HCT116 (cell line): Measurements from ENCODE around the gene ACTR1A. TPM values are rescaled to one million over a fixed set of nuclear protein-coding genes. Genes with fewer than 3 reads are reported as not detected.

ENCODE experiments used
- ATAC-seq: fragments of 200-7000 bp; cut with Tn5 transposase; 2 replicates; pipeline ENCODE4 v1.9.1; 2020; ENCODE audit warnings: mild to moderate bottlenecking, moderate library complexity
- BruUV-seq: library from RNA; stranded (reverse); fragments of 400-500 nt; replicated peaks from 2 replicates; lab custom pipeline; 2021; lab: Mats Ljungman, UMichigan
- CTCF ChIA-PET: fragments of 300-600 bp; sonication (Branson Sonifier 250); formaldehyde crosslinking; loops from one replicate; lab custom pipeline; 2021; ENCODE audit warnings: antibody characterized with exemption; lab: Charles Lee
- POLR2A ChIA-PET: fragments of 300-600, 350-600 bp; sonication (Branson Sonifier 250); formaldehyde crosslinking; loops from one replicate; lab custom pipeline; 2021; ENCODE audit warnings: antibody characterized with exemption; lab: Charles Lee
- RAD21 ChIA-PET, 2 experiments: fragments of 300-600 bp; sonication (Branson Sonifier 250); formaldehyde crosslinking; loops; one replicate each; lab custom pipeline; 2023; ENCODE audit warnings: low total read pairs in 2 of 2; ENCODE audit not compliant: uncharacterized antibody in 2 of 2, unreplicated experiment in 2 of 2, low non-redundant PET in 1 of 2; lab: Charles Lee
- DNase-seq: peaks from one replicate; pipeline ENCODE4 v3.0.0-alpha.2; 2010; ENCODE audit warnings: low read depth, low spot score
- H2AFZ ChIP-seq: fragments of 200-600 bp; shearing (Covaris generic), sonication (generic); 2 replicates; pipeline ENCODE4 v1.6.1; 2017; ENCODE audit warnings: low read depth, mixed run types, mixed read lengths, antibody characterized with exemption, low read length; ENCODE audit not compliant: poor library complexity, severe bottlenecking
- H3K27ac ChIP-seq: 2 replicates; pipeline ENCODE4 v1.5.1; 2012; ENCODE audit warnings: low read depth, low read length
- H3K27me3 ChIP-seq: fragments of 200-600 bp; sonication (generic); 2 replicates; pipeline ENCODE4 v1.6.1; 2016; ENCODE audit warnings: mixed run types, low read length, mixed read lengths; ENCODE audit not compliant: insufficient read depth
- H3K36me3 ChIP-seq, 2 experiments: fragments of 200-500 bp in 1 of 2; fragments of 200-600 bp in 1 of 2; sonication (Bioruptor generic) in 1 of 2; sonication (generic) in 1 of 2; 2 replicates each; pipeline versions ENCODE4 v1.5.1 to v1.6.1; 2014 to 2016; ENCODE audit warnings: low read length in 2 of 2, inconsistent platforms in 1 of 2, mixed read lengths in 1 of 2, mixed run types in 1 of 2; ENCODE audit not compliant: insufficient read depth in 2 of 2, control insufficient read depth in 1 of 2
- H3K4me1 ChIP-seq, 2 experiments: fragments of 200-600 bp in 1 of 2; sonication (generic) in 1 of 2; 2 replicates each; pipeline versions ENCODE4 v1.5.1 to v1.6.1; 2012 to 2017; ENCODE audit warnings: low read length in 2 of 2, inconsistent platforms in 1 of 2, mild to moderate bottlenecking in 1 of 2, mixed read lengths in 1 of 2, mixed run types in 1 of 2, moderate library complexity in 1 of 2; ENCODE audit not compliant: insufficient read depth in 2 of 2, control insufficient read depth in 1 of 2
- H3K4me2 ChIP-seq: fragments of 200-600 bp; sonication (generic); 2 replicates; pipeline ENCODE4 v1.6.1; 2017; ENCODE audit warnings: mixed run types, low read length, mixed read lengths
- H3K4me3 ChIP-seq, 2 experiments: fragments of 200-600 bp in 1 of 2; sonication (generic) in 1 of 2; replicated peaks in 1 of 2; 2 replicates each; pipeline ENCODE4 v1.5.1; 2011 to 2016; ENCODE audit warnings: low read length in 2 of 2, control low read depth in 1 of 2, low read depth in 1 of 2, mild to moderate bottlenecking in 1 of 2, mixed read lengths in 1 of 2, mixed run types in 1 of 2
- H3K79me2 ChIP-seq: fragments of 200-600 bp; sonication (generic); 2 replicates; pipeline ENCODE4 v1.6.1; 2017; ENCODE audit warnings: mild to moderate bottlenecking, mixed run types, low read length, moderate library complexity, mixed read lengths; ENCODE audit not compliant: insufficient read depth
- H3K9ac ChIP-seq: fragments of 200-600 bp; sonication (generic); 2 replicates; pipeline ENCODE4 v1.6.1; 2016; ENCODE audit warnings: low read length, mixed read lengths
- H3K9me2 ChIP-seq: fragments of 200-600 bp; sonication (generic), shearing (Covaris generic); 2 replicates; pipeline ENCODE4 v1.6.1; 2017; ENCODE audit warnings: mixed run types, mild to moderate bottlenecking, moderate library complexity; ENCODE audit not compliant: insufficient read depth
- H3K9me3 ChIP-seq, 2 experiments: fragments of 200-500 bp in 1 of 2; fragments of 200-600 bp in 1 of 2; sonication (Bioruptor generic) in 1 of 2; sonication (generic) in 1 of 2; 2 replicates each; pipeline ENCODE4 v1.6.1; 2014 to 2017; ENCODE audit warnings: low read length in 2 of 2, mixed read lengths in 2 of 2, inconsistent platforms in 1 of 2, low read depth in 1 of 2, mild to moderate bottlenecking in 1 of 2, mixed run types in 1 of 2, moderate library complexity in 1 of 2; ENCODE audit not compliant: control insufficient read depth in 1 of 2, insufficient read depth in 1 of 2
- H4K20me1 ChIP-seq: fragments of 200-600 bp; sonication (generic), shearing (Covaris generic); 2 replicates; pipeline ENCODE4 v1.6.1; 2017; ENCODE audit warnings: mixed run types, mild to moderate bottlenecking, moderate library complexity; ENCODE audit not compliant: insufficient read depth
- EZH2phosphoT487 ChIP-seq: fragments of 200-600 bp; IDR thresholded peaks from 2 replicates; pipeline ENCODE4 v1.6.1; 2018; ENCODE audit warnings: antibody characterized with exemption, borderline replicate concordance
- JUND ChIP-seq: IDR thresholded peaks from 2 replicates; pipeline ENCODE4 v1.6.1; 2012
- SP1 ChIP-seq: IDR thresholded peaks from 2 replicates; pipeline ENCODE4 v1.6.1; 2012; ENCODE audit warnings: low read depth
- intact Hi-C: fragments of 100-400 bp; cut with micrococcal nuclease; formaldehyde crosslinking; loops from 2 replicates; pipeline ENCODE4 v1.10.0; 2022
- total RNA-seq: library from RNA; stranded (reverse); gene quantifications from one replicate; pipeline ENCODE4 v1.2.1, GENCODE V29; 2021; ENCODE audit not compliant: unreplicated experiment
- TF ChIP-seq, protein P1 (sequence below): IDR thresholded peaks from 2 replicates; pipeline ENCODE4 v1.6.1; 2012; ENCODE audit warnings: low read depth
- TF ChIP-seq, protein P2 (sequence below): IDR thresholded peaks from 2 replicates; pipeline ENCODE4 v1.6.1; 2011; ENCODE audit warnings: mild to moderate bottlenecking, low read length, moderate library complexity; ENCODE audit not compliant: insufficient replicate concordance; ENCODE audit errors: extremely low read depth

ACTR1A gene
- total RNA-seq, 1 experiment from 2014 or later, result 94.2 TPM

DNA sequence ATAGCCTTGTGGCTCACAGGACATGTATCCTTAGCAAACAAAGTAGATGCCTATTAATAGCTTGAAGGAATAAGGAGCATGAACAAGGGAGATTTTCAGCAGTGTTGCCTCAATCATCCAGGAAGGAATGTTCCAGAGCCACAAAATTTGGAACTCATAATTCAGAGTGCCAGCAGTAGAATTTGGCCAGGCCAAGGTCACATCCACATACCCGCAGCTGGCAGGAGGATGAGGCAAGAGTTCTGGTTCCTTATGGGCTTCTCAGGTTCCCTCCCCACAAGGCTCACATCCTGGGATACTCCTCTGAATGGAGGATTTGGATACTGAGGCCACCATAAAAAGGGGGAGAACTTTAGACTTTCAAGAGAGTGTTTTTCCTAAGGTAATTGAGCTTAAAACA, 47.0 kb upstream of the ACTR1A start:
- H3K4me2 ChIP-seq, result no peak overlapping the region
- BruUV-seq, result no TSS peak
- no peaks in the 10 kb centered on the region for H3K9me2 ChIP-seq
- intact Hi-C loops, result no loop called here
- H3K9me3 ChIP-seq, result no peaks in the 10 kb centered on the region
- no peaks in the 10 kb centered on the region for H3K4me1 ChIP-seq
- H3K27ac ChIP-seq, result no peak overlapping the region
- 0 out of 2 replicates have a peak, but pooled peaks cover 5% of the 10 kb centered on the region for H4K20me1 ChIP-seq
- no peak overlapping the region for H2AFZ ChIP-seq
- ATAC-seq, result no peak
- ChIA-PET RAD21 (no interaction called here), CTCF (no interaction called here), POLR2A (no interaction called here)
- H3K79me2 ChIP-seq, result no peaks in the 10 kb centered on the region
- H3K27me3 ChIP-seq, result no peaks in the 10 kb centered on the region
- H3K36me3 ChIP-seq, result no peaks in the 10 kb centered on the region
- DNase-seq, result no peak
- H3K9ac ChIP-seq, result no peak overlapping the region
- TF ChIP-seq EZH2phosphoT487, result no peak
- TF ChIP-seq SP1, result no peak
- TF ChIP-seq, protein P1, sequence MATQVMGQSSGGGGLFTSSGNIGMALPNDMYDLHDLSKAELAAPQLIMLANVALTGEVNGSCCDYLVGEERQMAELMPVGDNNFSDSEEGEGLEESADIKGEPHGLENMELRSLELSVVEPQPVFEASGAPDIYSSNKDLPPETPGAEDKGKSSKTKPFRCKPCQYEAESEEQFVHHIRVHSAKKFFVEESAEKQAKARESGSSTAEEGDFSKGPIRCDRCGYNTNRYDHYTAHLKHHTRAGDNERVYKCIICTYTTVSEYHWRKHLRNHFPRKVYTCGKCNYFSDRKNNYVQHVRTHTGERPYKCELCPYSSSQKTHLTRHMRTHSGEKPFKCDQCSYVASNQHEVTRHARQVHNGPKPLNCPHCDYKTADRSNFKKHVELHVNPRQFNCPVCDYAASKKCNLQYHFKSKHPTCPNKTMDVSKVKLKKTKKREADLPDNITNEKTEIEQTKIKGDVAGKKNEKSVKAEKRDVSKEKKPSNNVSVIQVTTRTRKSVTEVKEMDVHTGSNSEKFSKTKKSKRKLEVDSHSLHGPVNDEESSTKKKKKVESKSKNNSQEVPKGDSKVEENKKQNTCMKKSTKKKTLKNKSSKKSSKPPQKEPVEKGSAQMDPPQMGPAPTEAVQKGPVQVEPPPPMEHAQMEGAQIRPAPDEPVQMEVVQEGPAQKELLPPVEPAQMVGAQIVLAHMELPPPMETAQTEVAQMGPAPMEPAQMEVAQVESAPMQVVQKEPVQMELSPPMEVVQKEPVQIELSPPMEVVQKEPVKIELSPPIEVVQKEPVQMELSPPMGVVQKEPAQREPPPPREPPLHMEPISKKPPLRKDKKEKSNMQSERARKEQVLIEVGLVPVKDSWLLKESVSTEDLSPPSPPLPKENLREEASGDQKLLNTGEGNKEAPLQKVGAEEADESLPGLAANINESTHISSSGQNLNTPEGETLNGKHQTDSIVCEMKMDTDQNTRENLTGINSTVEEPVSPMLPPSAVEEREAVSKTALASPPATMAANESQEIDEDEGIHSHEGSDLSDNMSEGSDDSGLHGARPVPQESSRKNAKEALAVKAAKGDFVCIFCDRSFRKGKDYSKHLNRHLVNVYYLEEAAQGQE, result no peak
- TF ChIP-seq, protein P2, sequence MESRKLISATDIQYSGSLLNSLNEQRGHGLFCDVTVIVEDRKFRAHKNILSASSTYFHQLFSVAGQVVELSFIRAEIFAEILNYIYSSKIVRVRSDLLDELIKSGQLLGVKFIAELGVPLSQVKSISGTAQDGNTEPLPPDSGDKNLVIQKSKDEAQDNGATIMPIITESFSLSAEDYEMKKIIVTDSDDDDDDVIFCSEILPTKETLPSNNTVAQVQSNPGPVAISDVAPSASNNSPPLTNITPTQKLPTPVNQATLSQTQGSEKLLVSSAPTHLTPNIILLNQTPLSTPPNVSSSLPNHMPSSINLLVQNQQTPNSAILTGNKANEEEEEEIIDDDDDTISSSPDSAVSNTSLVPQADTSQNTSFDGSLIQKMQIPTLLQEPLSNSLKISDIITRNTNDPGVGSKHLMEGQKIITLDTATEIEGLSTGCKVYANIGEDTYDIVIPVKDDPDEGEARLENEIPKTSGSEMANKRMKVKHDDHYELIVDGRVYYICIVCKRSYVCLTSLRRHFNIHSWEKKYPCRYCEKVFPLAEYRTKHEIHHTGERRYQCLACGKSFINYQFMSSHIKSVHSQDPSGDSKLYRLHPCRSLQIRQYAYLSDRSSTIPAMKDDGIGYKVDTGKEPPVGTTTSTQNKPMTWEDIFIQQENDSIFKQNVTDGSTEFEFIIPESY, result no peak
- TF ChIP-seq JUND, result no peak
- TF ChIP-seq, all 23 proteins: peak for 0
- H3K4me3 ChIP-seq, result no peak overlapping the region
